ENCODE data around the gene PSMD5. TPM values are rescaled to one million over a fixed set of nuclear protein-coding genes. Genes with fewer than 3 reads are reported as not detected.

Gene PSMD5
- total RNA-seq, 2 experiments from 2014 or later, result 51.8 to 64.0 TPM

DNA sequence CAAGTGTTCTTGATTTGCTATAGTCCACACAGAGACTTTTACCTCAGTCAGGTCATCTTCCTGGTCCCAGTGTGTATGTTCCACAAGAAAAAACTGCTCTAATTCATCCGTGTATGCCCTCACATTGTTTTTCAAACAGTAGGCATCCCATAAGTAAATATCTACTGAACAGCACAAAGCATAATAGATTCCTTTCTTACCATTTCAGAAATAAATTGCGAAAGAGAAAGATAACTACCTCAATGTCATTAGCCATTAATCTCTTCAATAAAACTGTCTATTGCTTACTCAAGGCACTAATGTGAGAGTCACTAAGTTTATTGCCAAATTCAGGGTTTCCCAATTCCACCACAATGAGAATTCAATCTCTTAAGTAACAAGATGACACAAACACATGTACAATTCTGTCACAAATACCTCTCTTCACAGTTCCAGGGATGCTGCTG lies 59.1 kb downstream of the PSMD5 start:
- Mint-ChIP-seq H3K4me1 (peaks cover 43% of the 10 kb centered on the region), H3K4me3 (no peak overlapping the region), H3K27ac (no peak overlapping the region), H3K27me3 (no peaks in the 10 kb centered on the region), H3K9me3 (no peaks in the 10 kb centered on the region), H3K36me3 (ENCODE audit: low read depth) (peaks cover 68% of the 10 kb centered on the region)
- CTCF ChIA-PET, result no interaction called here
- POLR2A ChIA-PET, result no interaction called here
- DNase-seq, result no peak

DNA sequence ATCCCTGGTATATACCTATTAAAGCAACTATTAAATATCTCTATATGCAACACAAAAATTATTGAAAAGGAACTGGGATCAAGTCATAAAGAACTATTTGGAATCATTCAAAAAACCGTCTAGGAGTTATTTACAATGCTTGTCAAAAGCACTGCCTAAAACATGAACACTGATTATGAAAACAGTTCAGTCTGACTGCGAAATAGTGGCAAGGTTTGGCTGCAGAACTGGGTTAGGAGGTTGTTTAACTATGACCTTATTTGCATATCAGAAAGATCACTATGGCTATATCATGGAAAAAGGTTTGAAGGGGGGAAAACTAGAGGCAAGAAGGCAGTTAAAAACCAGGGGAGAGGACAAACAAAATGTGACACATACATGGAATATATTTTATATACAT lies 61.5 kb downstream of the PSMD5 start:
- H3K4me1 Mint-ChIP-seq, result peaks cover 27% of the 10 kb centered on the region
- POLR2A ChIA-PET, result interaction anchor here (2.8 kb wide), 1 partner anchor 12 kb away, joined by 15 read pairs; the partner anchor contains the start of gene FBXW2
- H3K36me3 Mint-ChIP-seq (ENCODE audit: low read depth), result peaks cover 68% of the 10 kb centered on the region
- no peak overlapping the region for H3K4me3 Mint-ChIP-seq
- DNase-seq, result no peak
- no peaks in the 10 kb centered on the region for H3K9me3 Mint-ChIP-seq
- H3K27me3 Mint-ChIP-seq, result no peaks in the 10 kb centered on the region
- H3K27ac Mint-ChIP-seq, result no peak overlapping the region
- CTCF ChIA-PET, result interaction anchor here (0.6 to 2.1 kb wide), 3 partner anchors 8 to 26 kb away, joined by 3 to 6 read pairs (median 5); no protein-coding TSS in a partner anchor

DNA sequence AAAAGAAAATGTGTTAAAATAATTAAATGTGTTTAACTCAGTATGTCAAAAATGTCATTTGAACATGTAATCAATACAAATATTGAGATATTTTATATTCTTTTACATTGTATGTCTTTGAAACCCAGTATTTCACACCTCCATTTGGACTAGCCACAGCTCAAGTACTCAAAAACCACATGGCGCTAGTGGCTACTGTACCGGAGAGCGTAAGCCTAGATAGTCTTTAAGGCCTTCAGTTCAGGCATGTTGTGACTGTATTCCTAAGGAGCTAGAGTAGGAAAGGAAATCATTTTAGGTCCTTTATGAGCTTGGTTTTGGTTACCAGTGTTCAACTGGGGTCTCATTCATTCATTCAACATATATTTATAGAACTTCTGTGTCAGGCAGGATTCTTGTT lies 62.4 kb downstream of the PSMD5 start:
- CTCF ChIA-PET, result interaction anchor here (1.5 to 2.1 kb wide), 2 partner anchors 9 to 25 kb away, joined by 5 to 6 read pairs; no protein-coding TSS in a partner anchor
- Mint-ChIP-seq H3K27me3 (no peaks in the 10 kb centered on the region), H3K4me3 (no peak overlapping the region), H3K36me3 (ENCODE audit: low read depth) (peaks cover 68% of the 10 kb centered on the region), H3K9me3 (no peaks in the 10 kb centered on the region), H3K4me1 (peaks cover 21% of the 10 kb centered on the region), H3K27ac (no peak overlapping the region)
- POLR2A ChIA-PET, result interaction anchor here (0.7 to 2.8 kb wide), 3 partner anchors 11 to 13 kb away, joined by 3 to 15 read pairs (median 7); partner anchors contain the start of gene FBXW2
- DNase-seq, result no peak

DNA sequence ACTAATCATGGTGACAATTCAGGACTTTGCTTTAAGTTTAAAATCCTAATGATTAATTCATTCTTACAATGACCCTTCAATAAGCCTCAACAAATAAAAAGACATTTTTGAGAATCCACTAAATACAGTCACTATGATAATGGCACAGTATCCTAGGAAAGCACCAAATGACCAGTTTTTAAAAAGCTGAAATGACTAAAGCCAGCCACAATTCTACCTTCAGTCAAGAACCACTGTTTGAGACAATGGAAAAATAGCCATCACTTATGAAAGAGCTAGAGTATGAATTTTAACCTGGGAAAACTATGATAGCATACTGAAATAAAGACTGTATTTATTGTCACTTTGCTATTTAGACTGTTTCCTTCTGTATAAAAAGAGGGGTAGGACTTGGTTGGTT lies 63.5 kb downstream of the PSMD5 start:
- no peak overlapping the region for H3K4me3 Mint-ChIP-seq
- POLR2A ChIA-PET, result interaction anchor here (1.1 to 2.2 kb wide), 4 partner anchors 8 to 94 kb away, joined by 3 to 11 read pairs (median 5); partner anchors contain the start of gene FBXW2
- peaks cover 73% of the 10 kb centered on the region for H3K36me3 Mint-ChIP-seq (ENCODE audit: low read depth)
- CTCF ChIA-PET, result interaction anchor here (1.1 to 2.1 kb wide), 3 partner anchors 11 to 281 kb away, joined by 3 to 6 read pairs (median 4); no protein-coding TSS in a partner anchor
- H3K9me3 Mint-ChIP-seq, result no peaks in the 10 kb centered on the region
- DNase-seq, result no peak
- H3K27ac Mint-ChIP-seq, result no peak overlapping the region
- no peaks in the 10 kb centered on the region for H3K27me3 Mint-ChIP-seq
- peaks cover 18% of the 10 kb centered on the region for H3K4me1 Mint-ChIP-seq

DNA sequence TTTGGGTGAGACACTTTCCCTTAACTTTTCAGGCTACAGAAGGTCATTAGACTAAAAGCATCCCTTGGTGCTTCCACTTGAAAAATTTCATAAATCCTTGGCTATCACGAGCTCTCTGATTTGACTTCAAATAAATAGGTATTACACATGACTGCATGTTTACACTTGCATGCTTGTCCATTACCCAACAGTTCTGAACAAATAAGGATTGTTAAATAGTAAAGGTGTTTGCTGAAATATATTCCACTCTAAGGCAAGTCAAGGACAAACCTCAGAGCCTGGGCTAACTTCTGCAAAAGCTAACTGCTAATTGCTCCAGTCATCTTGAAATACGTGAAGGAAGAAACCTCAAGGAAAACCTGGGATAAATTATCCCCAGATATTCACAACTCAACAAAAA lies 64.0 kb downstream of the PSMD5 start:
- H3K9me3 Mint-ChIP-seq, result no peaks in the 10 kb centered on the region
- ChIA-PET POLR2A (interaction anchor here (1.1 to 2.2 kb wide), 4 partner anchors 9 to 94 kb away, joined by 3 to 11 read pairs (median 5); partner anchors contain the start of gene FBXW2), CTCF (interaction anchor here (0.6 to 1.1 kb wide), 3 partner anchors 12 to 281 kb away, joined by 3 to 4 read pairs (median 3); no protein-coding TSS in a partner anchor)
- H3K27ac Mint-ChIP-seq, result no peak overlapping the region
- no peak for DNase-seq
- peaks cover 14% of the 10 kb centered on the region for H3K4me1 Mint-ChIP-seq
- no peaks in the 10 kb centered on the region for H3K27me3 Mint-ChIP-seq
- no peak overlapping the region for H3K4me3 Mint-ChIP-seq
- H3K36me3 Mint-ChIP-seq (ENCODE audit: low read depth), result peaks cover 68% of the 10 kb centered on the region

DNA sequence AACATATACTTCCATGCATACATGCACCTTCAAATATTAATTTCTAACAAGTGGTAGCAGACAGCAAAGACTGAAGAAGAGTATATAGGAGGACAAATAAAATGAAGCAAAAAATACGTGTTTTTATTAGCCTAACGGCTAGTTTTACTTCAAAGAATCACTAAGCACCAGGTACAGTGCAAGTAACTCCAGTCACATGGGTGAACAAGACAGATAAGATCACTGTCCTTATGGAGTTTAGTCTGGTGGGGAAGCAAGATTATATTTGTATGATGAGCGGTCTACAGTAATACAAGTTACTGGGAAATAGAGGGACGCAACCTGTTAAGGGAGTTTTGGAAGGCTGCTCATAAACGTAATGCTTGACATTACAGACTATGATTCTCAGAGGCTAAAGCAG lies 65.5 kb downstream of the PSMD5 start:
- Mint-ChIP-seq H3K27ac (no peak overlapping the region), H3K4me3 (no peak overlapping the region), H3K27me3 (no peaks in the 10 kb centered on the region), H3K9me3 (no peaks in the 10 kb centered on the region), H3K36me3 (ENCODE audit: low read depth) (peaks cover 61% of the 10 kb centered on the region), H3K4me1 (peaks cover 13% of the 10 kb centered on the region)
- ChIA-PET POLR2A (interaction anchor here (0.8 kb wide), 1 partner anchor 16 kb away, joined by 3 read pairs; no protein-coding TSS in a partner anchor), CTCF (interaction anchor here (0.5 kb wide), 1 partner anchor 54 kb away, joined by 3 read pairs; no protein-coding TSS in a partner anchor)
- DNase-seq, result no peak

DNA sequence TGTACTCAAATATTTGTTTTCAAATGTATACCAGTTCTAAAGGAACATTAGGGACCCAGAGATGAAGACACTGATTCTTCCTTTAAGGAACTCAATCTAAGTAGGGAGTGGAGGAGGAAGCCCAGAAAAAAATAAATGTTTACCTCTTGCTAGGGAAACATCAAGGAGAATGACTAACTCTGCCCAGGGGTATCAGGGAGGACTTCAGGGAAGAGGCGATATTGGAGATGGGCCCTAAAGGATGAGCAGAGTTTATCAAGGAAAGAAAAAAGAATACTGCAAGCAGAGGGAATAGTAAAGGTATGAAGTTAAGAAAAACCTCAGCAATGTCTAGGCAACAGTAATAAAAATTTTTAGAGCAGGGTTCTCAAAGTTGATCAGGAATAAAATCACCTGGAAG lies 65.9 kb downstream of the PSMD5 start:
- ChIA-PET CTCF (interaction anchor here (0.5 kb wide), 1 partner anchor 54 kb away, joined by 3 read pairs; no protein-coding TSS in a partner anchor), POLR2A (no interaction called here)
- no peak for DNase-seq
- peaks cover 57% of the 10 kb centered on the region for H3K36me3 Mint-ChIP-seq (ENCODE audit: low read depth)
- peaks cover 13% of the 10 kb centered on the region for H3K4me1 Mint-ChIP-seq
- no peaks in the 10 kb centered on the region for H3K27me3 Mint-ChIP-seq
- no peaks in the 10 kb centered on the region for H3K9me3 Mint-ChIP-seq
- H3K27ac Mint-ChIP-seq, result no peak overlapping the region
- H3K4me3 Mint-ChIP-seq, result no peak overlapping the region

DNA sequence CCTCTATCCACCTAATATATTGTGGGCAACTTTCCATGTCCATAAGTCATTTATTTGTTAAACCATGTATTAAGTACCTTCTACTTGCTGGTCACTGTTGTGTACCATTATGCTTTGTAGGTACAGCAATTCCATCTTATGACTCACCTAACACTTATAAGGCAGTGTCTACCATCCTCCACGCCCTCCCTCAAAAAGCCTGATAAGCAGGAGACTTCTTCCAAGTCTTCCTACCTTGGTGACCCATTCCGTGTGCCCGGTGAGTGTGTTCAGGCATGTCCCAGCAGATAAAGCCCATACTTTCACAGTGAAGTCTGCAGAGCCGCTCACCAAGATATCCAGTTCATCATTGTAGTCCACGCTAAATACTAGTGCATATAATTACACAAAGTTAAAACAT lies 66.9 kb downstream of the PSMD5 start:
- Mint-ChIP-seq H3K27ac (peak overlapping the region; percentile 14), H3K4me1 (peaks cover 19% of the 10 kb centered on the region), H3K36me3 (ENCODE audit: low read depth) (peaks cover 61% of the 10 kb centered on the region), H3K27me3 (no peaks in the 10 kb centered on the region), H3K4me3 (no peak overlapping the region), H3K9me3 (no peaks in the 10 kb centered on the region)
- no peak for DNase-seq
- POLR2A ChIA-PET, result no interaction called here
- CTCF ChIA-PET, result no interaction called here

DNA sequence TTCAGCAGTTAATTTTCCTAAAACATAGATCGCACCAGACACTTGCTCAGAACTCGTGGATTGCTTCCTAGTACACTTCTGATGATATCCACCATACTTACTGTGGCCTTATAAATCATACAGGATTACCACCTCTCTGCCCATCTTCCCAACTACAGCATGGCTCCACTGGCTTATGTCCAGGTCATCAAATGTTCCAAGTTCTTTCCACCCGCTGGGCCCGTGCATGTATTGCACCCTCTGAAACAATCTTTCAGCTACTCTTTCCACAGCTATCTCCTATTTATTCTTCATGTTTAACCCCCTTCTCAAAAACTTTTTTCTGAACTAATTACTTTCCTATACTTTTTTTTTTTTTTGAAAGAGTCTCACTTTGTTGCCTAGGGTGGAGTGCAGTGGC lies 68.0 kb downstream of the PSMD5 start:
- H3K27ac Mint-ChIP-seq, result no peak overlapping the region
- H3K4me3 Mint-ChIP-seq, result no peak overlapping the region
- no peaks in the 10 kb centered on the region for H3K9me3 Mint-ChIP-seq
- H3K36me3 Mint-ChIP-seq (ENCODE audit: low read depth), result peaks cover 69% of the 10 kb centered on the region
- ChIA-PET POLR2A (interaction anchor here (1.2 kb wide), 1 partner anchor 24 kb away, joined by 3 read pairs; no protein-coding TSS in a partner anchor), CTCF (interaction anchor here (0.8 to 1.4 kb wide), 2 partner anchors 10 to 18 kb away, joined by 4 to 5 read pairs; partner anchors contain the start of gene FBXW2)
- peaks cover 27% of the 10 kb centered on the region for H3K4me1 Mint-ChIP-seq
- DNase-seq, result no peak
- H3K27me3 Mint-ChIP-seq, result no peaks in the 10 kb centered on the region

DNA sequence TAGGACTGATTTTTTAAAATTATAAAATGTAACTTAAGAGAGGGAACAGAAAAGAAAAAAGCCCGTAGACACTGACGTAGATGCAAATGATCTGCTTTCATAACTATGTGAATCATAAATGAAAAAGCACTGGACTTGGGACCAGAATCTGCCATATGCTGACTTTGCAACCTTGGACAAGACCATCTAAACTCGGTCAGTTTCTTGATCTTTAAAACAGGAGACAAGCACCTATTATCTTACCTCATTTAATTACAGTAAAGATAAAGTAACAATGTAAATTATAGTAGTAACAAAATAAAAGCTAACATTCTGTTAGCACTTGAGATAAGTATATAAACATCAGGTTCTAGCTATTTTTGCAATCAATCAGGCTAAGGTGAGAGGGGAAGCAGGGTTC lies 69.5 kb downstream of the PSMD5 start:
- H3K27ac Mint-ChIP-seq, result no peak overlapping the region
- H3K4me3 Mint-ChIP-seq, result no peak overlapping the region
- POLR2A ChIA-PET, result interaction anchor here (1.8 kb wide), 1 partner anchor 20 kb away, joined by 7 read pairs; the partner anchor contains the start of gene FBXW2
- no peak for DNase-seq
- peaks cover 65% of the 10 kb centered on the region for H3K36me3 Mint-ChIP-seq (ENCODE audit: low read depth)
- no peaks in the 10 kb centered on the region for H3K27me3 Mint-ChIP-seq
- H3K4me1 Mint-ChIP-seq, result peaks cover 39% of the 10 kb centered on the region
- H3K9me3 Mint-ChIP-seq, result no peaks in the 10 kb centered on the region
- CTCF ChIA-PET, result interaction anchor here (1.1 to 2.4 kb wide), 3 partner anchors 9 to 163 kb away, joined by 3 to 11 read pairs (median 3); no protein-coding TSS in a partner anchor

DNA sequence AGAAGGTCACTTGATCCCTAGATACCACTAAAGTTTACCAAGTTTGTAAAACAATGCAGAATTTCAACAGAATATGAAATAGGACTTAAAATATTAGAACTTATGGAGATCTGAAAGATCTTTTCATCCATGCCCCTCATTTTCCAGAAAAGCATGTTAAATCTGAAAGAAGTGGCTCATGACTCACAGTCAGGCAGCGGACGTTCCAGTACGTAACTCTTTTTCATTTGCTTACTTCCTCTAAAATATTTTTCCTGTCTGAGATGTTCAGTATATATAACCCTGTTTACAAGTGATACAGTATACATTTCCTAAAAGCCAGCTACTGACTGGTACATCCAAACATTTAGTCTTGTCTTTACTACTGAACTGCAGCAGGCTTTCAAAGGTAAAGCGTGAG lies 71.8 kb downstream of the PSMD5 start:
- POLR2A ChIA-PET, result interaction anchor here (0.5 to 1.2 kb wide), 3 partner anchors 21 to 74 kb away, joined by 3 to 4 read pairs (median 3); no protein-coding TSS in a partner anchor
- Mint-ChIP-seq H3K27ac (peak overlapping the region; percentile 70), H3K4me1 (peaks cover 55% of the 10 kb centered on the region), H3K36me3 (ENCODE audit: low read depth) (peaks cover 64% of the 10 kb centered on the region), H3K9me3 (no peaks in the 10 kb centered on the region), H3K27me3 (no peaks in the 10 kb centered on the region), H3K4me3 (no peak overlapping the region)
- CTCF ChIA-PET, result interaction anchor here (1.2 kb wide), 1 partner anchor 15 kb away, joined by 3 read pairs; no protein-coding TSS in a partner anchor
- no peak for DNase-seq

DNA sequence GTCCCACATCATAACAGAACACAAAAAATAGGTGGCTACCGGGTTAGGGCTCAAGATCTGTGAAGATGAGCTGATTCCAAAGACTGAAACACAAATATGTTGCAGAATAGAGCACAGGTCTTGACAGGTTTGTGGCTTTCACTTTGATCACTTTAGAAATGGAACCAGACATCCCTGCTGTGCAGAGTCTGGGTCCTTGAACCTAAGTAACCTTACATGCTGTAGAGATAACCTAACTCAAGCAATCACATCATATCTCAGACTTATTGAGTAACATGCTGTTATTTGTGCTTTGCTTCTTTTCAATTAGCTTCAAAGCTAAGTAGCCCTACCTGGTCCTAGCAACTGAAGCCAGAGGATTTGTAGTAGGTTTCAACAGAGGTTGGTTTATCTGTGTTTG lies 73.8 kb downstream of the PSMD5 start:
- Mint-ChIP-seq H3K36me3 (ENCODE audit: low read depth) (peaks cover 65% of the 10 kb centered on the region), H3K27me3 (no peaks in the 10 kb centered on the region), H3K4me1 (peaks cover 56% of the 10 kb centered on the region), H3K9me3 (no peaks in the 10 kb centered on the region), H3K4me3 (no peak overlapping the region), H3K27ac (peak overlapping the region; percentile 40)
- DNase-seq, result no peak
- POLR2A ChIA-PET, result interaction anchor here (0.9 to 1.6 kb wide), 5 partner anchors 10 to 75 kb away, joined by 3 to 5 read pairs (median 3); partner anchors contain the start of gene FBXW2
- CTCF ChIA-PET, result interaction anchor here (0.6 to 6.0 kb wide), 4 partner anchors 13 to 433 kb away, joined by 3 to 38 read pairs (median 4); partner anchors contain the start of gene RAB14

DNA sequence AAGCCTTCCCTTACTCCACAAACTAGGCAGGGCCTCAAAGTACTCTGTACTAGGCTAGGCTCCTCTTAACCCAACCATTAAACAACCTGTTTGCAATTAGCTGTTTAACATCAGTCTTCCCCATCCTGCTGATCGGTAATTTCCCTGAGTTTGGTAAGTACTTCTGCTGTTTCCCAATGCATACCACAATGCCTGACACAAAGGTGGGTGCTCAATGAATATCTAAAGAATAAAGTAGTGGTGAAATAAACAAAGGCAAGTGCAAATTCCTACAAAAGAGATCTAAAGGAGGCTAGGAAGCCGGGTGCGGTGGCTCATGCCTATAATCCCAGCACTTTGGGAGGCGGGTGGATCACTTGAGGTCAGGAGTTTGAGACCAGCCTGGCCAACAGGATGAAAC lies 74.5 kb downstream of the PSMD5 start:
- Mint-ChIP-seq H3K4me3 (no peak overlapping the region), H3K27me3 (no peaks in the 10 kb centered on the region), H3K9me3 (no peaks in the 10 kb centered on the region), H3K4me1 (peaks cover 56% of the 10 kb centered on the region), H3K36me3 (ENCODE audit: low read depth) (peaks cover 68% of the 10 kb centered on the region), H3K27ac (no peak overlapping the region)
- ChIA-PET POLR2A (interaction anchor here (0.9 to 2.9 kb wide), 6 partner anchors 9 to 76 kb away, joined by 3 to 14 read pairs (median 3); partner anchors contain the start of gene FBXW2), CTCF (interaction anchor here (0.6 to 6.0 kb wide), 5 partner anchors 12 to 434 kb away, joined by 3 to 38 read pairs (median 4); partner anchors contain the start of gene RAB14)
- no peak for DNase-seq

All from activated CD4-positive, alpha-beta memory T cell treated with anti-CD3 and anti-CD28 coated beads, Interleukin-2, amount 10 ng/mL, durations not matched to agents 7 days and 5 days (primary cell).